GM23248 (cell line): ENCODE measurements around the gene SBNO2. TPM values are rescaled to one million over a fixed set of nuclear protein-coding genes. Genes with fewer than 3 reads are reported as not detected.

ENCODE experiments used
- DNase-seq: peaks from one replicate; pipeline ENCODE4 v3.0.0-alpha.2; 2015
- H2AFZ ChIP-seq: fragments of 200-600 bp; sonication (generic); 2 replicates; pipeline ENCODE4 v1.6.1; 2016; ENCODE audit warnings: antibody characterized with exemption
- H3F3A ChIP-seq: fragments of 200-600 bp; sonication (generic); 2 replicates; pipeline ENCODE4 v1.6.1; 2016; ENCODE audit warnings: mild to moderate bottlenecking, antibody characterized with exemption, mixed run types; ENCODE audit not compliant: insufficient read depth
- H3K27ac ChIP-seq: fragments of 200-600 bp; sonication (generic); 2 replicates; pipeline ENCODE4 v1.5.1; 2016; ENCODE audit warnings: mild to moderate bottlenecking
- H3K27me3 ChIP-seq: fragments of 200-600 bp; sonication (generic); replicated peaks from 2 replicates; pipeline ENCODE4 v1.6.1; 2016; ENCODE audit warnings: mild to moderate bottlenecking; ENCODE audit not compliant: insufficient read depth
- H3K36me3 ChIP-seq: fragments of 200-600 bp; sonication (generic); 2 replicates; pipeline ENCODE4 v1.6.1; 2016; ENCODE audit warnings: low read depth, mild to moderate bottlenecking
- H3K4me1 ChIP-seq: fragments of 200-600 bp; sonication (generic); 2 replicates; pipeline ENCODE4 v1.6.1; 2016; ENCODE audit warnings: mild to moderate bottlenecking; ENCODE audit not compliant: insufficient read depth
- H3K4me2 ChIP-seq: fragments of 200-600 bp; sonication (generic); one replicate; pipeline ENCODE4 v1.6.1; 2016; ENCODE audit warnings: mild to moderate bottlenecking; ENCODE audit not compliant: unreplicated experiment
- H3K4me3 ChIP-seq: fragments of 200-600 bp; sonication (generic); 2 replicates; pipeline ENCODE4 v1.5.1; 2016; ENCODE audit warnings: mild to moderate bottlenecking
- H3K79me2 ChIP-seq: fragments of 200-600 bp; sonication (generic); 2 replicates; pipeline ENCODE4 v1.6.1; 2016; ENCODE audit warnings: mild to moderate bottlenecking; ENCODE audit not compliant: insufficient read depth
- H3K9ac ChIP-seq: fragments of 200-600 bp; sonication (generic); 2 replicates; pipeline ENCODE4 v1.6.1; 2016; ENCODE audit warnings: mild to moderate bottlenecking
- H3K9me2 ChIP-seq: fragments of 200-600 bp; sonication (generic); 2 replicates; pipeline ENCODE4 v1.6.1; 2016; ENCODE audit warnings: mixed run types, mild to moderate bottlenecking, moderate library complexity; ENCODE audit not compliant: insufficient read depth
- H3K9me3 ChIP-seq: fragments of 200-600 bp; sonication (generic); one replicate; pipeline ENCODE4 v1.6.1; 2017; ENCODE audit warnings: low read depth
- H4K20me1 ChIP-seq: fragments of 200-600 bp; sonication (generic); 2 replicates; pipeline ENCODE4 v1.6.0; 2016; ENCODE audit not compliant: insufficient read depth
- EZH2 ChIP-seq: fragments of 200-600 bp; sonication (generic); IDR thresholded peaks from 2 replicates; pipeline ENCODE4 v1.6.1; 2018; ENCODE audit warnings: antibody characterized with exemption, mild to moderate bottlenecking; ENCODE audit not compliant: insufficient read depth, poor library complexity, severe bottlenecking
- EZH2phosphoT487 ChIP-seq: fragments of 200-600 bp; sonication (generic); IDR thresholded peaks from 2 replicates; pipeline ENCODE4 v1.6.1; 2018; ENCODE audit warnings: antibody characterized with exemption, moderate library complexity, mild to moderate bottlenecking, low read depth; ENCODE audit not compliant: insufficient read depth
- WGBS, 2 experiments: methylation state at CpG; one replicate each; pipeline ENCODE4 v1.1.6; 2015 to 2017; ENCODE audit warnings: low lambda C conversion rate in 2 of 2, low coverage in 1 of 2; ENCODE audit errors: missing lambda C conversion rate in 2 of 2; 5-methylcytosine and 5-hydroxymethylcytosine counted together
- in situ Hi-C: fragments of 300-500 bp; cut with MboI; formaldehyde crosslinking; loops from 2 replicates; pipeline ENCODE4 v1.15.0; 2020
- polyA plus RNA-seq: library from polyadenylated mRNA; unstranded; fragments of >200 nt; fragmentation: Nextera tagmentation; extraction: Ambion mirVana; gene quantifications from 2 replicates; pipeline ENCODE4 v1.2.1, GENCODE V29; 2016
- total RNA-seq: library from RNA; depleted of rRNA; stranded (reverse); fragments of >200 nt; shearing (Covaris generic); gene quantifications from 2 replicates; pipeline ENCODE4 v1.2.3, GENCODE V29; 2014

Gene SBNO2
- total and polyA plus RNA-seq, 2 experiments from 2014 or later, result 7.5 to 70.4 TPM

DNA sequence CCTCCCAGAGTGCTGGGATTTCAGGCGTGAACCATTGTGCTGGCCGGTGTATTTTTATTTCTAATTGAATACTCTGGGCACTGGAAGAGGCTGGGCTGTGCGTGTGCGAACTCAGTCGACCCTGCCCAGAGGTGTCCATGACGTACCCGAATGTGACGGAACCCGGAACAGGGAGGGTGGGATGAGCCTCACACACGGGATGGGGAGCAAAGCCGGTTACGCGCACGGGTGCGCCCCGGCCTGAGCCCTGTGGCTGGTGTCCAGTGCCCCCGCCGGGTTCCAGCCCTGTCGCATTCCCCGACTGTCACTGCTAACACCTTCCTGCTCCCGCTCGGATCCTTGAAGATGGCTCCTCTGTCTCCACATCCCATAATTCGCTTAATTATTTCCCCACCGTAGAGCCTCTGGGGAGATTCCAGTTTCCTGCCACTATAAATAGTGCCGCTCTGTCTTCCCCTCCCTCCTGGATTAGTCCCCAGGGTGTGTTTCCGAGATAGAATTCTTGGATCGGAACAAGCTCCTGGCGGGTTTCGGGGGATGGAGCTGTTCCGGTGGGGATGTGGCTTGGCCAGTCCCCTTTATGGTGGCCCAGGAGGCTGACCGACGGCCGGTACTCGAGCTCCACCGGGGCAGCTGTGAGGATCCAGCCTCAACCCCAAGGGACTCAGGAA, 22.0 kb downstream of the SBNO2 start:
- in situ Hi-C loops, result no loop called here
- H3K9ac ChIP-seq, result peak overlapping the region; percentile 63
- H3K27ac ChIP-seq, result peak overlapping the region; percentile 71

DNA sequence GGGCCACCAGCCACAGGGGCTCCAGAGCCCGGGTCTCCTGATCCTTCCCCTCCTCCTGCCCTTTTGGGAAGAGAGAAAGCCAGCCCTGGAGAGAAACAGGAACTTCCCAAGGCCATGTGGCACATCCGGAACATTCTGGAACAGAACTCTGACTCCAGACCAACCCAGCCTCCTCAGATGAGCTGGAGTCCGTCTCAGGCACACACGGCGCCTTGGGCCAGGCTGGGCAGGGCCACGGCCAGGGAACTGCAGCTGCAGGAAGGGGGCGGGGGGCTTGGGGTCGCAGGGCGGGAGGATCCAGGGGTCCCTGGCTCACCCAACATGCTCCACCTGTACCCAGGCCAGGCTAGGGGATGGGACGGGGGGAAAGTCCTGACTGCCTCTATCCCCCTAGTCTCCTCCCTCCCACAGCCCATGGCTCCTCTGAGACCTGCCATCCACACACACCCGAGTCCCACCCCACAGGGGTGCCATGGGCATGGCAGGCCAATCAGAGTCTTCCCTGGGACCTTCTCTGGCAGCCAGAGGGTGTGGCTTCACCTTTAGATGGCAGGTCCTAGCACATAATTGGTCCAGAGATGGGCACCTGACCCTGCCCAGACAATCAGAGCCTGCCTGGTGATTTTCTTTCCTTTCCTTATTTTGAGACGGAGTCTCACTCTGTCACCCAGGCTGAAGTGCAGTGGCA, 22.9 kb downstream of the SBNO2 start:
- peak overlapping the region; percentile 63 for H3K9ac ChIP-seq
- no peaks in the 10 kb centered on the region for H3F3A ChIP-seq
- WGBS, 2 experiments, result 84 to 88% methylated on average over 7 to 12 of the region's 12 CpGs
- peaks cover 66% of the 10 kb centered on the region for H3K79me2 ChIP-seq
- no peaks in the 10 kb centered on the region for H3K9me3 ChIP-seq
- in situ Hi-C loops, result no loop called here
- peak overlapping the region; percentile 50 for H3K4me2 ChIP-seq
- H3K36me3 ChIP-seq, result peaks cover 6% of the 10 kb centered on the region; the same call in 1 of the 2 replicates
- peaks cover 33% of the 10 kb centered on the region for H3K4me1 ChIP-seq
- H3K27me3 ChIP-seq, result no peaks in the 10 kb centered on the region
- DNase-seq, result no peak
- no peak overlapping the region for H3K4me3 ChIP-seq
- no peak overlapping the region for H2AFZ ChIP-seq
- H4K20me1 ChIP-seq, result no peaks in the 10 kb centered on the region
- TF ChIP-seq EZH2, result no peak
- TF ChIP-seq EZH2phosphoT487, result no peak
- peak overlapping the region; percentile 71 for H3K27ac ChIP-seq
- no peaks in the 10 kb centered on the region for H3K9me2 ChIP-seq

More for the DNA sequence above, 22.0 kb downstream of the SBNO2 start:
- Histone ChIP-seq H3K9me2 (no peaks in the 10 kb centered on the region), H3K4me2 (peak overlapping the region; percentile 50), H3K9me3 (no peaks in the 10 kb centered on the region), H2AFZ (no peak overlapping the region), H3K79me2 (peaks cover 75% of the 10 kb centered on the region), H4K20me1 (no peaks in the 10 kb centered on the region), H3K4me1 (peaks cover 33% of the 10 kb centered on the region), H3K36me3 (peaks cover 6% of the 10 kb centered on the region; the same call in 1 of the 2 replicates), H3K4me3 (peak overlapping the region; percentile 43), H3F3A (no peaks in the 10 kb centered on the region), H3K27me3 (no peaks in the 10 kb centered on the region)
- TF ChIP-seq EZH2, result no peak
- no peak for TF ChIP-seq EZH2phosphoT487
- peak; percentile 80 for DNase-seq
- 21 to 22% methylated on average over 30 to 35 of the region's 35 CpGs for WGBS, 2 experiments

- Histone ChIP-seq H3K9ac (no peak overlapping the region), H2AFZ (no peak overlapping the region), H3K36me3 (peaks cover 6% of the 10 kb centered on the region; the same call in 1 of the 2 replicates), H3K9me2 (no peaks in the 10 kb centered on the region), H3K4me2 (no peak overlapping the region), H3K27me3 (no peaks in the 10 kb centered on the region), H3K4me1 (peaks cover 26% of the 10 kb centered on the region), H3K9me3 (no peaks in the 10 kb centered on the region), H3K27ac (no peak overlapping the region), H3K4me3 (no peak overlapping the region), H4K20me1 (no peaks in the 10 kb centered on the region), H3F3A (no peaks in the 10 kb centered on the region), H3K79me2 (peaks cover 59% of the 10 kb centered on the region)
- 92 to 95% methylated on average over 24 to 32 of the region's 33 CpGs for WGBS, 2 experiments
- in situ Hi-C loops, result no loop called here
- TF ChIP-seq EZH2, result no peak
- no peak for TF ChIP-seq EZH2phosphoT487
- no peak for DNase-seq
These were observed 23.6 kb downstream of the SBNO2 start for GRCh38 chr19:1150333-1151036.

- WGBS, 2 experiments, result 95 to 98% methylated on average over 26 to 39 of the region's 39 CpGs
- no peaks in the 10 kb centered on the region for H4K20me1 ChIP-seq
- TF ChIP-seq EZH2phosphoT487 (no peak), EZH2 (no peak)
- in situ Hi-C loops, result no loop called here
- peaks cover 18% of the 10 kb centered on the region for H3K4me1 ChIP-seq
- no peak overlapping the region for H3K9ac ChIP-seq
- H3K4me2 ChIP-seq, result no peak overlapping the region
- DNase-seq, result no peak
- no peak overlapping the region for H3K4me3 ChIP-seq
- peaks cover 6% of the 10 kb centered on the region; the same call in 1 of the 2 replicates for H3K36me3 ChIP-seq
- H2AFZ ChIP-seq, result no peak overlapping the region
- H3K79me2 ChIP-seq, result peaks cover 56% of the 10 kb centered on the region
- no peaks in the 10 kb centered on the region for H3K9me2 ChIP-seq
- H3F3A ChIP-seq, result no peaks in the 10 kb centered on the region
- H3K9me3 ChIP-seq, result no peaks in the 10 kb centered on the region
- no peaks in the 10 kb centered on the region for H3K27me3 ChIP-seq
- H3K27ac ChIP-seq, result no peak overlapping the region
These were observed 24.6 kb downstream of the SBNO2 start for GRCh38 chr19:1149259-1150045.
